Eye (tissue), 1 donor: ENCODE results near the gene SBNO2.

ENCODE experiments used
- DNase-seq: peaks from one replicate; pipeline ENCODE4 v3.0.0-alpha.2; 2015

Gene SBNO2

GRCh38 chr19:1151917-1152587 is 22.0 kb downstream of the SBNO2 start:
- DNase-seq = no peak

- no peak for DNase-seq
These were observed 22.9 kb downstream of the SBNO2 start for GRCh38 chr19:1151037-1151724.

GRCh38 chr19:1150333-1151036 is 23.6 kb downstream of the SBNO2 start:
- DNase-seq = no peak

- no peak for DNase-seq
These were observed 24.6 kb downstream of the SBNO2 start for GRCh38 chr19:1149259-1150045.

GRCh38 chr19:1147934-1148549 is 26.0 kb downstream of the SBNO2 start:
- DNase-seq = no peak

- DNase-seq = no peak
These were observed 26.9 kb downstream of the SBNO2 start for GRCh38 chr19:1146858-1147780.

- DNase-seq = no peak
These were observed 27.7 kb downstream of the SBNO2 start for GRCh38 chr19:1146412-1146699.

GRCh38 chr19:1145635-1146411 is 28.2 kb downstream of the SBNO2 start:
- DNase-seq = no peak

GRCh38 chr19:1144741-1145140 is 29.3 kb downstream of the SBNO2 start:
- no peak for DNase-seq

- DNase-seq = no peak
These were observed 30.2 kb downstream of the SBNO2 start for GRCh38 chr19:1143828-1144399.

- DNase-seq = no peak
These were observed 32.1 kb downstream of the SBNO2 start for GRCh38 chr19:1141944-1142343.

GRCh38 chr19:1140272-1141027 is 33.6 kb downstream of the SBNO2 start:
- DNase-seq = no peak

GRCh38 chr19:1139126-1139525 is 34.9 kb downstream of the SBNO2 start:
- no peak for DNase-seq

- no peak for DNase-seq
These were observed 35.9 kb downstream of the SBNO2 start for GRCh38 chr19:1138121-1138520.

- peak; percentile 16 for DNase-seq
These were observed 37.3 kb downstream of the SBNO2 start for GRCh38 chr19:1136621-1137317.

GRCh38 chr19:1136201-1136600 is 37.9 kb downstream of the SBNO2 start:
- no peak for DNase-seq

- no peak for DNase-seq
These were observed 38.6 kb downstream of the SBNO2 start for GRCh38 chr19:1135454-1135853.

- DNase-seq = no peak
These were observed 39.6 kb downstream of the SBNO2 start for GRCh38 chr19:1134431-1134830.

- no peak for DNase-seq
These were observed 40.6 kb downstream of the SBNO2 start for GRCh38 chr19:1133471-1133929.
